NCI-H2029 treated with DMSO at 0.1 percent for 48 hours (cell line): ENCODE data around the gene RPS10.
A peak's percentile ranks its signal among the peaks of the same experiment; 100 is the strongest.
"Not testable (repeated sequence)": the region's sequence is repeated elsewhere in the genome, so short reads cannot be mapped to it uniquely, and the experiment has no call there.

Experiments used
- DNase-seq: peaks from one replicate; lab custom pipeline; 2025; lab: John Stamatoyannopoulos, UW

RPS10 gene

DNA sequence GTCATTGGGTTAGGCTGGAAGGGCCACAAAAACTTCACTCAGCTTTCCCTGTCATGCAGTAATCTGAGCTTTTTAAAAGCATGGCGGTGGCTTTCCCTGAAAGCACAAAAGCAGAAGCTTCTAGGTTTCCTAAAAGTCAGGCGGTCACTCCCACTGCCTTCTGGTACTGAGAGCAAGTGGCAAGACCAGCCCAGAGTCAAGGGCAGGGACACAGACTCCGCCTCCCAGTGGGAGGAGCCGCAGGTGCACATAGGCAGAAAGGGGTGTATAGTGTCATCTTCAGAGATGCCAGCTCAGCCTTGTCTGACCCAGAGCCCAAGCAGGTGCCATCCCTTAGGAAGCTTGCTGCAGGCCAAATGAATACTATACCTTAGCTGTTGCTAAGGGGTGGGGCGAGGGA is 22.0 kb upstream of the RPS10 start:
- peak; percentile 52 for DNase-seq

DNA sequence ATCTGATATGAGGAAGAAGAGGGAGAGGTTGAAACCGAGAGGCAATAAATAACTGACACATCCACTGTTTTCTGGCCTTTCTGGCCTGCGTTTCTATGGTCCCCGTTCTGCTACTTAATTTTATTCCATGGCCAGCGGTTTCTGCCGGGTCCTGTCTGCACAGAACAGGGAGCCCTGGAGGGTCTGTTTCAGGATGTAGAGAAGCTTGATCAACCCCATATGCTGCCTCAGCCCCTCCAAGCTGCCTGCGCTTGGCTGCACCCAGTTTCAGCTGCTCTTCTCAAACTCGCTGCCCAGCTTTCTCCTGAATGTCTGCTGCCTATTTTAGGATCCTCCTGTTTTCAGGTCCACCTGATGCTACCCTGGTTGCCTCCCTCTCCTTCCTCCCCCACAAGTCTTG is 21.5 kb upstream of the RPS10 start:
- DNase-seq: no peak

DNA sequence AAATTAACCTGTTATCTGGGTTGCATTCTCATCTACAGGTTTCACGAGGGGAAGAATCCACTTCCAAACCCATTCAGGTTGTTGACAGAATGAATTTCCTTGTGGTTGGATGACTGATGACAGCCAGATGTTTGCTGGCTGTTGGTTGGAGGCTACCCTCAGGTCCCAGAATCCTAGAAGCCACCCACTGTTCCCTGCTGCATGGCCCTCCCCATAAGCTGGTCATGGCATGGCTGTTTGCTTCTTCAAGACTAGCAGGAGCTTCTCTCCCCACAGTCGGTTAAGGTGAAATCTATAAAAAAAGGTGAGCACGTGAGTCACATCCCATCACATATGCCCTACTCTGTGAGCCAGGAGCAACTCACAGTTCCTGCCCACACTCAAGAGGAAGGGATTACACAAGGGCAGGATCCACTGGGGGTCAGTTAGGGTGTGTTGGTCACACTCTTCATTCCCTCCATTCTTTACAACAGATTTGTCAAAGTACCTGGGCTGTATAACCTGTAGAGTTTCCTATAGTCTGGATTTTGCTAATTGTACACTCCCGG is 19.5 kb upstream of the RPS10 start:
- DNase-seq: no peak

DNA sequence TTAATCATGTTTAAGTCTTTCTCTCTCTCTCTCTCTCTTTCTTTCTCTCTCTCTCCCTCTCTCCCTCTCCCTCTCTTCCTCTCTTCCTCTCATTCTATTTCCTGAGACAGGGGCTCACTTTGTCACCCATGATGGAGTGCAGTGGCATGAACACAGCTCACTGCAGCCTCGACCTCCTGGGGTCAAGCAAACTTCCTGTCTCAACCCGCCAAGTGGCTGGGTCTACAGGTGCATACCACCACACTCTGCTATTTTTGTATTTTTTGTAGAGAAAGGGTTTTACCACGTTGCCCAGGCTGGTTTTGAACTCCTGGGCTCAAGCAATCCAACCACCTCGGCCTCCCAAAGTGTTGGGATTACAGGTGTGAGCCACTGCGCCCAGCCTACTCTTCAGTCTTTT is 15.7 kb upstream of the RPS10 start:
- DNase-seq: no peak

DNA sequence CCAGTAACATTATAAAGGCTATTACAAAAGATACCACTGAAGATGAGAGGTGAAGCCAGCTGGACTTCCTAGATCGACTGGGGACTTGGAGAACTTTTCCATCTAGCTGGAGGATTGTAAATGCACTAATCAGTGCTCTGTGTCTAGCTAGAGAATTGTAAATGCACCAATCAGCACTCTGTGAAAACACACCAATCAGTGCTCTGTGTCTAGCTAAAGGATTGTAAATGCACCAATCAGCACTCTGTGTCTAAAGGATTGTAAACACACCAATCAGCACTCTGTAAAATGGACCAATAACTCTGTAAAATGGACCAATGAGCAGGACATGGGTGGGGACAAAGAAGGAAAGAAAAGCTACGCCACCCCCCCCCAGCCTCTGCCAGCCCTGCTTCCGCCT is 13.6 kb upstream of the RPS10 start:
- no peak for DNase-seq

DNA sequence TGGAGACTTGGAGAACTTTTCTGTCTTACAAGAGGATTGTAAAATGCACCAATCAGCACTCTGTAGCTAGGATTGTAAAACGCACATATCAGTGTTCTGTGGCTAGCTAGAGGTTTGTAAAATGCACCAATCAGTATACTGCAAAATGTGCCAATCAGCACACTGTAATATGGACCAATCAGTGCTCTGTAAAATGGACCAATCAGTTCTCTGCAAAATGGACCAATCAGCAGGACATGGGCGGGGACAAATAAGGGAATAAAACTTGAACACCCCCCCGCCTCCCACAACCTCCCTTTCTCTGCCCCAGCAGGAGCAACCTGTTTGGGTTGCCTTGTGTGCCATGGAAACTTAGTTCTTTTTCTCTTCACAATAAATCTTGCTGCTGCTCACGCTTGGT is 12.8 kb upstream of the RPS10 start:
- no peak for DNase-seq

DNA sequence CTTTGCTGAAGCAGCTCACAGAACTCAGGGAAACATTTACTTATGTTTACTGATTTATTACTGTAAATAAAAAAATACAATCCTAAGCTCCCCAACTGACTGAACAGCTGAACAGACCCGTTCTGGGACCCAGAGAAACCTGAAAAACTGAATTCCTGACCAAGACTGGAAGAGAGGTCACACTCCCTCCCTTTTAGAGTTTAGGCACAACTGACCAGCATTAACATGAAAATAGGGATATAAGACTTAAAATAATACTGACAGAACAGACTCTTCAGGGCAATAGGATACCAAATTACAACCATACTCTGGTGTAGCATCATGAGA is 11.7 kb upstream of the RPS10 start:
- no peak for DNase-seq

DNA sequence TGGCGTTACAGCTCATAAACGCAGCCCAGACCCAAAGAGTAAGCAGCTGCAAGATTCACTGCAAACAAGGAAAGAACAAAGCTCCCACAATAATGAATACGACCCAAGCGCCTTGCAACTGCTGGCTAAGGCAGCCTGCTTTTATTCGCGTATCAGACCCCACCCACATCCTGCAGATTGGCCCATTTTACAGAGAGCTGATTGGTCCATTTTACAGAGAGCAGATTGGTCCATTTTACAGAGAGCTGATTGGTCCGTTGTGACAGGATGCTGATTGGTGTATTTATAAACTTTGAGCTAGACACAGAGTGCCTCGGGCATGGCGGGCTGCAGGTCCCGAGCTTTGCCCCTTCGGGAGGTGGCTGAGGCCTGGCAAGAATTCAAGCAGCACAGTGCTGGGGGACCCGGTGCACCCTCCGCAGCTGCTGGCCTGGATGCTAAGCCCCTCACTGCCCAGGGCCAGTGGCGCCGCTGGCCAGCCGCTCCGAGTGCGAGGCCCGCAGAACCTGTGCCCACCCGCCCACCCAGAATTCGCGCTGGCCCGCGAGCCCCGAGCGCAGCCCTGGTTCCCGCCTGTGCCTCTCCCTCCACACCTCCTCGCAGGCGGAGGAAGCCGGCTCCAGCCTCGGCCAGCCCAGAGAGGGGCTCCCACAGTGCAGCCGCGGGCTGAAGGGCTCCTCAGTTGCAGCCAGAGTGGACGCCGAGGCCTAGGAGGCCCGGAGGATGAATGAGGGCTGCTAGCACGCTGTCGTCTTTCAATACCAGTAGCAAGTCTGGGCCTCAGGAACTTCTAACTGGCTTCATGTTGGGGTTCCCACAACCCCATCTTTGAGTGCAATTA is 11.2 kb upstream of the RPS10 start:
- DNase-seq: no peak

DNA sequence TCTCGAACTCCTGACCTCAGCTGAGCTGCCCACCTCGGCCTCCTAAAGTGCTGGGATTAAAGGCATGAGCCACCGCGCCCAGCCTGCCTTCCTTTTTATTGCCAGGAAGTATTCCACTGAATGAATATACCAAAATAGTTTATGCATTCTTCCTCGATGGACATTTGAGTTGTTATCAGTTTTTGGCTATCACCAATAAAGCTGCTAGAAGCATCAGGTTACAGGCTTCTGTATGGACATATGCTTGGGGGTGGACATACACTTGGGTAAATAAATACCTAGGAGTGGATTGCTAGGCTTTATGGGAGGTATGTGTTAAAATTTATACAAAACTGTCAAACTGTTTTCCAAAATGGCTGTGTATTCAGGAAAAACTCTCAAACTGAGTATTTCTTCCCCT is 10.0 kb upstream of the RPS10 start:
- DNase-seq: no peak

DNA sequence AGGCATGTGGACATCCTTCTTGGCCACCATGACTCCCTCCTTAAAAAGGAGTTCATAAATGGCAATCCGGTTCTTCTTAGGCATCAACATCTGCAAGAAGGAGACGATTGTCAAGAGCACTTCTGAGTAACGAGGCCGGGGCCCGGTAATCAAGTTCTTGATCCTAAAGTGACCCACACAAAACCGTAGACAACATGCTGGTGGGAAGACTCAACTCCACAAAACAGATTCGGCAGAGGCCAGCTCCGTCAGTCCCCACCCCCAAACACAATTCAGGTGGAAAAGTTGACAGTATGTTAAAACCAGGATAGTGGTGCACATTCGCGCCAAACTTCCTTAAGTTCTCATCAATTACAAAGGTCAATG is 754 bp downstream of the RPS10 start:
- DNase-seq: no peak

DNA sequence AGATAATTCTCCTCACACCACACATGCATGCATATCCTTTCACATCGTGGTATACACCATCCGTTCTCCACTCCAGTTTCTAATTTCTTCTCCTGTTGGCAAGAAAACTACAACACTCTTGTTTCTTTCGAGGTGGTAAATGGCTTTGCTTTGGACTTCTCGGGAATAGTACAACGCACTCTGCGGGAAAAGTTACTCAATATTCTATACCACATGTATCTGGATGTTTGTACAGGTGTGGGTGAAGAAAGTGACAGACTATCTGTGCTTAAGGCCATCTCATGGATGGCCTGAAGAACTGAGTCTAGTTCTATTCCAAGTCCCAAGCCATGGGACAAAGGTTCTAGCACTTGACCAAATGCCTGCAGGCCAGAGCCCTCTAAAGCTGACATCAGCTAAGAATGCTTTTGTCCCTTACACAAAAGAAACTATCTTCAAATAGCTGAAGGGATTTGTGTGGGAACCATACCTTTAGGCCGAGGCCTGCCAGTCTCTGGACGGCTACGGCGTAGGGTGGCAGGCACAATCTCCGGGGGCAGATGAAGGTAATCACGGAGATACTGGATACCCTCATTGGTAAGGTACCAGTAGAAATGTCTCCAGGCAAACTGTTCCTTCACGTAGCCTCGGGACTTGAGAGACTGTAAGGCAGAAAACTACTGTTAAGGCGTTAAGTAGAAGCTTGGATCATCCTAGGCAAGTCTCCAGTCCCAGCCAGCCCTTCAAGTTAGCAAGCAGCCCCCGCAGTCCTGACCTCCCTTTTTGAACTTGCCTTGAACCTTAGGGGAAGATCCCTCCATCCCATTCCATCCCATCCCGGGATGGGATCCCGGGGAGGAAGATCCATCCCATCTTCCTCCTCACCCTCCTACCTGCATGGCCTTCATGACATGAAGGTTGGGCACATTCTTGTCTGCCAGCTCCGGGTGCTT is 1.4 kb downstream of the RPS10 start:
- DNase-seq: no peak

DNA sequence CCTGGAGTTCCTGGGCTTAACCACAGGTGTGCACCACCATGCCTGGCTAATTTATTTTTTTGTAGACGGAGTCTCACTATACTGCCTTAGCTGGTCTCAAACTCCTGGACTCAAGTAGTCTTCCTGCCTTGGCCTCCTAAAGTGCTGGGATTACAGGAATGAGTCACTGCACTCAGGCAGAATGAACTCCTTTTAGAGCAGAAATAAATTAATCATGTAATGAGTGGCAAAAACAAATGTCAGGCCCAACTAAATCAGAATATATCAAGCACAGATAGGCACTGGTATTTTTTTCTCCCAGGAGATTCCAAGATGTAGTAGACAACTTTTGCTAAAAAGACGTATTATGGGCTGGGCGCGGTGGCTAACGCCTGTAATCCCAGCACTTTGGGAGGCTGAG is 2.6 kb downstream of the RPS10 start:
- no peak for DNase-seq

DNA sequence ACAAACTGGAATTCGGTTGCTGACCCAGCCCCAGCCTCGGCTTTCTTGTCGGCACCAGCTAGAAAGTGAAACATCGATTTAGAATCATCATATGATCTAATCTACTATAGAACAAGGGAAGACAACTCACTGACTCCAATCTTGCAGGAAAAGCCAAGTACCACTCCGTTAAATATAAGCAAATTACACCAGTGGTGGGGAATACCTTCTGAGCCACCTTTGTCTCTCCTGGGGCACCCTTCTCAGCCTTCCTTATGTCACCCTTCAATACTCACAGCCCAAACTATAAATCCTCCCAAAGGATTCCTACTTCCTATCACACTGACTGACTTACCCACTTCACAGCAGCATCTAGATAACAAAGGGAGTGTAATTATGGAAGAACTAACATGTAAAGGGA is 7.5 kb downstream of the RPS10 start:
- no peak for DNase-seq

DNA sequence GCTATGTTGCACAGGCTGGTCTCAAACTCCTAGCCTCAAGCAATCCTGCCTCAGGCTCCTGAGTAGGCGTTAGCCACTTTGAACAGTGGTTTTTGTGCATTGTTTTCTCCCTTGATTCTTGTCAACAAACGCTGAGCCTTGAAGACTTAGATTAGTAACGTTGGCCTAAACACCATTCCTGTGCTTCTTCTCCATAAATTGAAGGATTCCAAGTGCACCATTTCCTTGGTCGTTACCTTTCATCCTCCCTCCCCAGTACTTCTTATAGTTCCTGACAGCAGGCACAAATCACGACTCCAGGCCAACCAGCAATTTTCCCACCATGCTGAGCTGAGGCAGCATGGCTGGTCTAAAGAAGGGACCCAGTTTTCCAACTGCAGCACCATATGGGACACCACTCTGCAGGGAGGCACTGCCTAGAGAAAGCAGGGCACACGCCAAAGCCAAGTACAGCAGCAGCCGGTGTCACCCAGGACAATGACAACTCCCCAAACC is 8.9 kb downstream of the RPS10 start:
- DNase-seq: no peak

DNA sequence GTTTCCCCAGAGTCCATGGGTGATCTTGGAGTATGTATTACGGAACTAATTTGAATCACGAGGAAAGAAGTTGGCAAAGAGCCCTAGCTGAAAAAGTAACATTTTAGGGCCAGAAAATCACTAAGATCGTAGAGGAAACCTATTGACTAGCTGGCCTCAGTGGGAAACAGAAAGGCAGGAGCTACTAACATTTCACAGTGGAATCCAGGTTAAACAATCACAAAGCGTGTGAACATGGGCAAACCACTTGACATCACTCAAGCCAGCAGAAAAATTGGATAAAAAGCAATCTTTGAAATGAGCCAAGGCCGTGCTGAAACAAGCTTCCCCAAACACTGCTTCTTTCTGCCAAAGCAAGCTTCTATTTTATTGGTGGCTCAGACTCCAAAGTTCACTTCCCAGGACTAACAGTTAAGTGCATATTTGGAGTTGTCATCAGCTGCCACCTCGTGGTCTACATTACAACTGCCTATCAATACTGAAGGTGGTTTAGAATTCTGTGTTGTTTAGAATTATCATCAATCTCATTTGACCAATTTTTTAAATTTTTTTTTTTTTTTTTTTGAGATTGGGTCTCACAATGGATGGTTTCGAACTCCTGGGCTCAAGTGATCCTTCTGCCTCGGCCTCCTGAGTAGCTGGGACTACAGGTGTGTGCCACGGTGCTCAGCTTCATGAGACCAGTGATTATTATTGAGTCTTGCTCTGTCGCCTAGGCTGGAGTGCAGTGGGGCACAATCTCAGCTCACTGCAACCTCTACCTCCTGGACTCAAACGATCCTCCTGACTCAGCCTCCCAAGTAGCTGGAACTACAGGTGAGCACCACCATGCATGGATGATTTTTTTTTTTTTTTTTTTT is 10.6 kb downstream of the RPS10 start:
- peak; percentile 29 for DNase-seq

DNA sequence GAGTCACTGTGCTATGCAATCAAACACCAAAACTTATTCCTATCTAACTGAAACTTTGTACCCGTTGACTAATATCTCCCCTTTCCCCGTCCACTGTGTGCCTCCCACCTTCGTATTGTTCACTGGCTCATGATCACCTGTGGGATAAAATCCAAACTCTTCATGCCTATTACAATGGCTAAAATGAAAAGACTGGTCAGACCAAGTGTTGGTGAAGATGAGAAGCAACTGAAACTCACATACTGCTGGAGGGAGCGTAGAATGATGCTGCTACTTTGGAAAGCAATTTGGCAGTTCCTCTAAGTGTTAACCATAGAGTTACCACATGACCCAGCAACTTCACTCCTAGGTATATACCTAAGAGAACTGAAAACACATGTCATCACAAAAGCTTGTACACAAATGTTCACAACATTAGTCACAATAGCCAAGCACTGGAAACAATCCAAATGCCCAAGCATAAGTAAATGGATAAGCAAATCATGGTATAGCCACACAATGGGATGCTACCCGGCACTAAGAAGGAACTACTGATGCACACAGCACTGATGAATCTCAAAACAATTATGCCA is 13.1 kb downstream of the RPS10 start:
- no peak for DNase-seq

DNA sequence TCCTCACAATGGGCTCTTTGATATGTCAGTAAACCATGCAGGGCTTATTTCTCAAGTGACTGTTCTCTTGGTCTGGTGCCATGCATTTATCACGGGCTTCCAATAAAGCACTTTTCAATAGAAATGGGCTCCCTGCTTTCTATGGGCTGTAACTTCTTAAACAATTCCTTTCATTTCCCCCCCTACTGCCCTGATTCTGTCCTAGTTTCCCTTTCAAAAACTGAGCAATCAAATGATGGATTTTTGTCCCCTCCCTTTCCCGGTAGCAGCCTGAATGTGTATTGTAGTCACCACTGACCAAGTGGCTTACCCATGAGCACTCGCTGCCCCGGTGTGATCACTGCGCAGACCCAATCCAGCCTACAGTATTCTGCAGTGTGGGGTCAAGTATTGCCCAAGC is 13.9 kb downstream of the RPS10 start:
- no peak for DNase-seq

DNA sequence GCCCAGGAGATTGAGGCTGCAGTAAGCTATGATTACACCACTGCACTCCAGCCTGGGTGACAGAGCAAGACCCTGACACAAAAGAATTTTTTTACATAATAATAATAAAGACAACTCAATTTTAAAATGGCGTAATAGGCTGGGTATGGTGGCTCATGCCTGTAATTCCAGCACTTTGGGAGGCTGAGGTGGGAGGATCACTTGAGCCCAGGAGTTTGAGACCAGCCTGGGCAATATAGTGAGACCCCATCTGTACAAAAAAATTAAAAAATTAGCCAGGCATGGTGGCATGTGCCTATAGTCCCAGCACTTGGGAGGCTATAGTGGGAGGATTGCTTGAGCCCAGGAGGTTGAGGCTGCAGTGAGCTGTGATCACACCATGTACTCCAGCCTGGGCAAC is 18.0 kb downstream of the RPS10 start:
- not testable (repeated sequence) for DNase-seq

DNA sequence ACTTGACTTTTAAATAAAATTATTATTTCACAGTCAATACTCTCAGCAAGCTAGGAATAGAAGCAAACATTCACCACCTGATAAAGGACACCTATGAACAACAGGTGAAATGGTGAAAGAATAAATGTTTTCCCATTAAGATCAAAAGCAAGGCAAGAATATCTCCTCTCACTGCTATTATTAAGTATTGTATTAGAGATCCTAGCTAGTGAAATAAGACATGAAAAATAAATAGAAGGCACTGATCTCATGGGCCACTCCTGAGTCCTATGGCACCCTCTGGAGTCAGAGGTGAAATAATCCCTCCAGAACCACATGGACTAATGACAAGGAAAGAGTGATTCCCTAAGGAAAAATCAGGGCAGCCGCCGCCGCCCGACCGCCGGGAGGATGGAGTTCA is 29.4 kb downstream of the RPS10 start:
- DNase-seq: no peak

DNA sequence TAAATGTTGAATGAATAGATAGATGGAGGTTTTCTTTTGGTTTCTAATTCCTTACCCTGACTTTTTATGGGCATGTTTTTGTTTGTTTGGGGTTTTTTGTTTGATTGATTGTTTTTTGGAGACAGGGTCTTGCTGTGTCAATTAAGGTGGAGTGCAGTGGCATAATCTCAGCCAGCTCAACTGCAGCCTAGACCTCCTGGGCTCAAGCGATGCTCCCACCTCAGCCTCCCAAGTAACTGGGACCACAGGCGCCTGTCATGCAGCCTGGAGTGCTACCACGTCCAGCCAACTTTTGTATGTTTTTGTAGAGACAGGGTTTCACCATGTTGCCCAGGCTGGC is 31.9 kb downstream of the RPS10 start:
- DNase-seq: no peak

DNA sequence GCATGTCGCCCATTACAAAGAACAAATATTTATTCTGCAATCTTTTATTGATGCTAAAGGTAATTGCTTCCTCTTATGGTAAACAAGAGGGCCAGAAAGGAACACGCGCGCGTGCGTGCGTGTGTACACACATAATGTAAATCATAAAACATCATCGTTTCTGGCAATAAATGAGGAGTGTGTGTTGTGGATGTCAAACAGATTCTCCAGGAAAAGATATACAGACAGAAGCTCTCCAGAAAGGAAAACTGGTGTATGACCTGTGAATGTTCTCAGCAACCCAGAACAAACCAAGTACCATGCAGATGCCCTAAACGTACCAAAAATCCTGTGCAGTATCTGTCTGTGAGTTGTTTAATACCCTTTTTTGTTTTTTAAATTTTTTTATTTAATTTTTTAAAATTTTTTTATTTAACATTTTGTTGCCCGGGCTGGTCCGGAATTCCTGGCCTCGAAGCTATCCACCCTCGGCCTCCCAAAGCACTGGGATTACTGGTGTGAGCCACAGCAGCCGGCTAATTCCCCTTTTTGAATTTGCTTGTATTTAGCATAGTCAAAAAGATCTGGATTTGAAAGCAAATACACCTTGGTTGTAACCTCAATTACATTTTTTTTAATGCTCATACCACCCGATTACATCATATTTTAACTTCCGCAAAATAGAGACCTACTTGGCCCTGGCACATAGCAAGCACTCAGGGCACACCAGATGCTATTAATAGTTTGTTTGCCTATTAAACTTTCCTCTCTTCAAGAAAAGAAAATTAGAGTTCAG is 32.5 kb downstream of the RPS10 start:
- DNase-seq: no peak
